ENCODE data around the gene C2orf81. TPM values are rescaled to one million over a fixed set of nuclear protein-coding genes. Genes with fewer than 3 reads are reported as not detected.

C2orf81 gene
- total and polyA plus RNA-seq, 5 donors from 2014 or later: 1.1 to 3.9 (median 2.1) TPM

- Histone ChIP-seq H3K27ac (ENCODE audit: insufficient read depth, low read length, poor library complexity, severe bottlenecking) (no peak overlapping the region), H3K4me1 (ENCODE audit: control insufficient read depth, insufficient read depth, low read length, poor library complexity, severe bottlenecking) (peaks cover 19% of the 10 kb centered on the region), H3K36me3 (ENCODE audit: control insufficient read depth, insufficient read depth, low read length) (peaks cover 27% of the 10 kb centered on the region), H3K9me3 (ENCODE audit: control insufficient read depth in 2 of 2, low read length in 2 of 2) (no peaks in the 10 kb centered on the region), H3K27me3 (ENCODE audit: control insufficient read depth, insufficient read depth, low read length) (no peaks in the 10 kb centered on the region), H3K4me3 (ENCODE audit: low read depth, low read length) (no peak overlapping the region)
- DNase-seq (no peak), ATAC-seq (ENCODE audit: low read depth in 2 of 2) (no peak)
- H3K4me1 Mint-ChIP-seq: peaks cover 12 to 50% (median 29%) of the 10 kb centered on the region in 4 donors
- H3K27me3 Mint-ChIP-seq: no peaks in the 10 kb centered on the region
- H3K4me3 Mint-ChIP-seq: no peak overlapping the region
- peaks cover 32% of the 10 kb centered on the region for H3K36me3 Mint-ChIP-seq
- H3K27ac Mint-ChIP-seq: peak overlapping the region in 1 of 3 donors; percentile 84
- no peaks in the 10 kb centered on the region for H3K9me3 Mint-ChIP-seq
Observed at GRCh38 chr2:74378007-74378406, 43.4 kb downstream of the C2orf81 start.

- no peak for ATAC-seq (ENCODE audit: low read depth in 2 of 2)
- H3K27ac Mint-ChIP-seq: peak overlapping the region in 2 of 3 donors; percentile 76 to 86
Observed at GRCh38 chr2:74375838-74376237, 45.6 kb downstream of the C2orf81 start.

GRCh38 chr2:74374509-74375205, 46.8 kb downstream of the C2orf81 start:
- DNase-seq (no peak), ATAC-seq (ENCODE audit: low read depth in 2 of 2) (no peak)
- Mint-ChIP-seq H3K27ac (peak overlapping the region; percentile 31 to 80 (median 62)), H3K36me3 (peaks cover 56% of the 10 kb centered on the region), H3K4me1 (peaks cover 0 to 25% (median 14%) of the 10 kb centered on the region in 4 donors), H3K4me3 (no peak overlapping the region), H3K27me3 (no peaks in the 10 kb centered on the region), H3K9me3 (no peaks in the 10 kb centered on the region)
- no peaks in the 10 kb centered on the region for H3K27me3 ChIP-seq (ENCODE audit: control insufficient read depth, insufficient read depth, low read length)
- H3K27ac ChIP-seq (ENCODE audit: insufficient read depth, low read length, poor library complexity, severe bottlenecking): no peak overlapping the region
- H3K9me3 ChIP-seq (ENCODE audit: control insufficient read depth in 2 of 2, low read length in 2 of 2): no peaks in the 10 kb centered on the region
- peaks cover 3% of the 10 kb centered on the region for H3K4me1 ChIP-seq (ENCODE audit: control insufficient read depth, insufficient read depth, low read length, poor library complexity, severe bottlenecking)
- no peak overlapping the region for H3K4me3 ChIP-seq (ENCODE audit: low read depth, low read length)
- H3K36me3 ChIP-seq (ENCODE audit: control insufficient read depth, insufficient read depth, low read length): peaks cover 45% of the 10 kb centered on the region

More at GRCh38 chr2:74375838-74376237, 45.6 kb downstream of the C2orf81 start:
- Histone ChIP-seq H3K4me1 (ENCODE audit: control insufficient read depth, insufficient read depth, low read length, poor library complexity, severe bottlenecking) (peaks cover 15% of the 10 kb centered on the region), H3K36me3 (ENCODE audit: control insufficient read depth, insufficient read depth, low read length) (peaks cover 33% of the 10 kb centered on the region), H3K27me3 (ENCODE audit: control insufficient read depth, insufficient read depth, low read length) (no peaks in the 10 kb centered on the region), H3K27ac (ENCODE audit: insufficient read depth, low read length, poor library complexity, severe bottlenecking) (no peak overlapping the region), H3K4me3 (ENCODE audit: low read depth, low read length) (no peak overlapping the region), H3K9me3 (ENCODE audit: control insufficient read depth in 2 of 2, low read length in 2 of 2) (no peaks in the 10 kb centered on the region)
- no peaks in the 10 kb centered on the region for H3K9me3 Mint-ChIP-seq
- peaks cover 44% of the 10 kb centered on the region for H3K36me3 Mint-ChIP-seq
- DNase-seq: no peak
- H3K4me1 Mint-ChIP-seq: peaks cover 5 to 37% (median 22%) of the 10 kb centered on the region in 4 donors
- H3K27me3 Mint-ChIP-seq: no peaks in the 10 kb centered on the region
- no peak overlapping the region for H3K4me3 Mint-ChIP-seq

GRCh38 chr2:74373985-74374384, 47.4 kb downstream of the C2orf81 start:
- Mint-ChIP-seq H3K4me3 (no peak overlapping the region), H3K27me3 (no peaks in the 10 kb centered on the region), H3K27ac (peak overlapping the region in 1 of 3 donors; percentile 80), H3K4me1 (peaks cover 0 to 18% (median 13%) of the 10 kb centered on the region in 4 donors), H3K36me3 (peaks cover 61% of the 10 kb centered on the region), H3K9me3 (no peaks in the 10 kb centered on the region)
- Histone ChIP-seq H3K27me3 (ENCODE audit: control insufficient read depth, insufficient read depth, low read length) (no peaks in the 10 kb centered on the region), H3K36me3 (ENCODE audit: control insufficient read depth, insufficient read depth, low read length) (peaks cover 51% of the 10 kb centered on the region), H3K9me3 (ENCODE audit: control insufficient read depth in 2 of 2, low read length in 2 of 2) (no peaks in the 10 kb centered on the region), H3K4me1 (ENCODE audit: control insufficient read depth, insufficient read depth, low read length, poor library complexity, severe bottlenecking) (no peaks in the 10 kb centered on the region), H3K27ac (ENCODE audit: insufficient read depth, low read length, poor library complexity, severe bottlenecking) (no peak overlapping the region), H3K4me3 (ENCODE audit: low read depth, low read length) (no peak overlapping the region)
- ATAC-seq (ENCODE audit: low read depth in 2 of 2): no peak
- DNase-seq: no peak

- Mint-ChIP-seq H3K4me1 (peaks cover 0 to 12% (median 10%) of the 10 kb centered on the region in 4 donors), H3K4me3 (no peak overlapping the region), H3K9me3 (no peaks in the 10 kb centered on the region), H3K36me3 (peaks cover 64% of the 10 kb centered on the region), H3K27ac (peak overlapping the region in 1 of 3 donors; percentile 76), H3K27me3 (no peaks in the 10 kb centered on the region)
- Histone ChIP-seq H3K4me1 (ENCODE audit: control insufficient read depth, insufficient read depth, low read length, poor library complexity, severe bottlenecking) (no peaks in the 10 kb centered on the region), H3K27me3 (ENCODE audit: control insufficient read depth, insufficient read depth, low read length) (no peaks in the 10 kb centered on the region), H3K36me3 (ENCODE audit: control insufficient read depth, insufficient read depth, low read length) (peaks cover 59% of the 10 kb centered on the region), H3K27ac (ENCODE audit: insufficient read depth, low read length, poor library complexity, severe bottlenecking) (no peak overlapping the region), H3K9me3 (ENCODE audit: control insufficient read depth in 2 of 2, low read length in 2 of 2) (no peaks in the 10 kb centered on the region), H3K4me3 (ENCODE audit: low read depth, low read length) (no peak overlapping the region)
- no peak for ATAC-seq (ENCODE audit: low read depth in 2 of 2)
- DNase-seq: no peak
Observed at GRCh38 chr2:74373221-74373676, 48.2 kb downstream of the C2orf81 start.

- ATAC-seq (ENCODE audit: low read depth in 2 of 2) (no peak), DNase-seq (no peak)
- Mint-ChIP-seq H3K4me1 (peaks cover 0 to 12% (median 10%) of the 10 kb centered on the region in 4 donors), H3K27ac (peak overlapping the region in 1 of 3 donors; percentile 76), H3K9me3 (no peaks in the 10 kb centered on the region), H3K4me3 (no peak overlapping the region), H3K36me3 (peaks cover 63% of the 10 kb centered on the region), H3K27me3 (no peaks in the 10 kb centered on the region)
- H3K4me3 ChIP-seq (ENCODE audit: low read depth, low read length): no peak overlapping the region
- H3K4me1 ChIP-seq (ENCODE audit: control insufficient read depth, insufficient read depth, low read length, poor library complexity, severe bottlenecking): no peaks in the 10 kb centered on the region
- H3K36me3 ChIP-seq (ENCODE audit: control insufficient read depth, insufficient read depth, low read length): peaks cover 60% of the 10 kb centered on the region
- no peaks in the 10 kb centered on the region for H3K27me3 ChIP-seq (ENCODE audit: control insufficient read depth, insufficient read depth, low read length)
- H3K9me3 ChIP-seq (ENCODE audit: control insufficient read depth in 2 of 2, low read length in 2 of 2): no peaks in the 10 kb centered on the region
- no peak overlapping the region for H3K27ac ChIP-seq (ENCODE audit: insufficient read depth, low read length, poor library complexity, severe bottlenecking)
Observed at GRCh38 chr2:74372674-74373073, 48.7 kb downstream of the C2orf81 start.

- H3K36me3 Mint-ChIP-seq: peaks cover 63% of the 10 kb centered on the region
- peaks cover 60% of the 10 kb centered on the region for H3K36me3 ChIP-seq (ENCODE audit: control insufficient read depth, insufficient read depth, low read length)
- H3K9me3 Mint-ChIP-seq: no peaks in the 10 kb centered on the region
- peak overlapping the region in 1 of 3 donors; percentile 77 for H3K27ac Mint-ChIP-seq
- H3K4me1 ChIP-seq (ENCODE audit: control insufficient read depth, insufficient read depth, low read length, poor library complexity, severe bottlenecking): no peaks in the 10 kb centered on the region
- H3K9me3 ChIP-seq (ENCODE audit: control insufficient read depth in 2 of 2, low read length in 2 of 2): no peaks in the 10 kb centered on the region
- H3K27me3 ChIP-seq (ENCODE audit: control insufficient read depth, insufficient read depth, low read length): no peaks in the 10 kb centered on the region
- no peak overlapping the region for H3K4me3 Mint-ChIP-seq
- H3K27ac ChIP-seq (ENCODE audit: insufficient read depth, low read length, poor library complexity, severe bottlenecking): no peak overlapping the region
- DNase-seq (no peak), ATAC-seq (ENCODE audit: low read depth in 2 of 2) (no peak)
- no peaks in the 10 kb centered on the region for H3K27me3 Mint-ChIP-seq
- H3K4me1 Mint-ChIP-seq: peaks cover 0 to 12% (median 8%) of the 10 kb centered on the region in 4 donors
- no peak overlapping the region for H3K4me3 ChIP-seq (ENCODE audit: low read depth, low read length)
Observed at GRCh38 chr2:74371421-74371820, 50.0 kb downstream of the C2orf81 start.

- DNase-seq: no peak
- no peak overlapping the region for H3K4me3 Mint-ChIP-seq
- Histone ChIP-seq H3K4me1 (ENCODE audit: control insufficient read depth, insufficient read depth, low read length, poor library complexity, severe bottlenecking) (no peaks in the 10 kb centered on the region), H3K27me3 (ENCODE audit: control insufficient read depth, insufficient read depth, low read length) (no peaks in the 10 kb centered on the region), H3K36me3 (ENCODE audit: control insufficient read depth, insufficient read depth, low read length) (peaks cover 63% of the 10 kb centered on the region), H3K27ac (ENCODE audit: insufficient read depth, low read length, poor library complexity, severe bottlenecking) (no peak overlapping the region), H3K4me3 (ENCODE audit: low read depth, low read length) (no peak overlapping the region), H3K9me3 (ENCODE audit: control insufficient read depth in 2 of 2, low read length in 2 of 2) (no peaks in the 10 kb centered on the region)
- H3K4me1 Mint-ChIP-seq: peaks cover 0 to 7% (median 5%) of the 10 kb centered on the region in 4 donors
- no peak for ATAC-seq (ENCODE audit: low read depth in 2 of 2)
- peak overlapping the region in 2 of 3 donors; percentile 48 to 69 for H3K27ac Mint-ChIP-seq
- peaks cover 70% of the 10 kb centered on the region for H3K36me3 Mint-ChIP-seq
- H3K9me3 Mint-ChIP-seq: no peaks in the 10 kb centered on the region
- H3K27me3 Mint-ChIP-seq: no peaks in the 10 kb centered on the region
Observed at GRCh38 chr2:74369976-74370375, 51.4 kb downstream of the C2orf81 start.
